Erythroblast (primary cell): ENCODE measurements around the gene TUBA1C.

Experiments used
- GATA1 ChIP-seq: IDR thresholded peaks from 2 replicates; pipeline ENCODE4 v1.6.1; 2011; ENCODE audit warnings: low read depth, mild to moderate bottlenecking, control low read depth, low read length, moderate library complexity
- POLR2A ChIP-seq: IDR thresholded peaks from 2 replicates; pipeline ENCODE4 v1.6.1; 2011; ENCODE audit warnings: mild to moderate bottlenecking, low read length

GRCh38 chr12:49283541-49284429 is 18.9 kb downstream of the TUBA1C start:
- TF ChIP-seq POLR2A (no peak), GATA1 (no peak)
